WI38 (cell line): Measurements from ENCODE around the gene TAS1R3.

Source experiments
- H3K4me3 ChIP-seq: 2 replicates; pipeline ENCODE4 v1.5.1; 2011; ENCODE audit warnings: low read depth, mild to moderate bottlenecking, control low read depth, low read length
- TF ChIP-seq, protein P1 (sequence below): IDR thresholded peaks from 2 replicates; pipeline ENCODE4 v1.5.1; 2012; ENCODE audit warnings: low read depth, mild to moderate bottlenecking, control low read depth, low read length

The TAS1R3 gene

DNA sequence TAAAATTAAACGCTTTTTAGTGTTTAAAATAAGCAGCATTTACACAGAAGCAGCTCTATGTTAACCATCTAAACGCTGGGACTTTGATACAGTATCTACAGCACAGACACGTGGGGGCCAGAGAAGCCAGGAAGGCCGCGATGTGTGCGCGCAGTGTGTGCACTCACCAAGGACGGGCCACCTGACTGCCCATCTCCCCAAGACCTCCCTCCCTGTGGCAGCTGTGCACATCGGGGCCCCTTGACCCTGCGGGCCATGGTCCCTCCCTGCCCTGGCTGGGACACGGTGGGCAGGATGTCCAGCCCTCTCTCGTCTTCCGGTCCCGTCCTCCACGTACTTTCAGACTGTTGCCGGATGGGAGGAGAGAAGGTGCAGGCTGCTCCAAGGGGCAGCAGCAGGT is 4.2 kb downstream of the TAS1R3 start:
- H3K4me3 ChIP-seq, result no peak overlapping the region
- TF ChIP-seq, protein P1, sequence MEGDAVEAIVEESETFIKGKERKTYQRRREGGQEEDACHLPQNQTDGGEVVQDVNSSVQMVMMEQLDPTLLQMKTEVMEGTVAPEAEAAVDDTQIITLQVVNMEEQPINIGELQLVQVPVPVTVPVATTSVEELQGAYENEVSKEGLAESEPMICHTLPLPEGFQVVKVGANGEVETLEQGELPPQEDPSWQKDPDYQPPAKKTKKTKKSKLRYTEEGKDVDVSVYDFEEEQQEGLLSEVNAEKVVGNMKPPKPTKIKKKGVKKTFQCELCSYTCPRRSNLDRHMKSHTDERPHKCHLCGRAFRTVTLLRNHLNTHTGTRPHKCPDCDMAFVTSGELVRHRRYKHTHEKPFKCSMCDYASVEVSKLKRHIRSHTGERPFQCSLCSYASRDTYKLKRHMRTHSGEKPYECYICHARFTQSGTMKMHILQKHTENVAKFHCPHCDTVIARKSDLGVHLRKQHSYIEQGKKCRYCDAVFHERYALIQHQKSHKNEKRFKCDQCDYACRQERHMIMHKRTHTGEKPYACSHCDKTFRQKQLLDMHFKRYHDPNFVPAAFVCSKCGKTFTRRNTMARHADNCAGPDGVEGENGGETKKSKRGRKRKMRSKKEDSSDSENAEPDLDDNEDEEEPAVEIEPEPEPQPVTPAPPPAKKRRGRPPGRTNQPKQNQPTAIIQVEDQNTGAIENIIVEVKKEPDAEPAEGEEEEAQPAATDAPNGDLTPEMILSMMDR, result no peak

DNA sequence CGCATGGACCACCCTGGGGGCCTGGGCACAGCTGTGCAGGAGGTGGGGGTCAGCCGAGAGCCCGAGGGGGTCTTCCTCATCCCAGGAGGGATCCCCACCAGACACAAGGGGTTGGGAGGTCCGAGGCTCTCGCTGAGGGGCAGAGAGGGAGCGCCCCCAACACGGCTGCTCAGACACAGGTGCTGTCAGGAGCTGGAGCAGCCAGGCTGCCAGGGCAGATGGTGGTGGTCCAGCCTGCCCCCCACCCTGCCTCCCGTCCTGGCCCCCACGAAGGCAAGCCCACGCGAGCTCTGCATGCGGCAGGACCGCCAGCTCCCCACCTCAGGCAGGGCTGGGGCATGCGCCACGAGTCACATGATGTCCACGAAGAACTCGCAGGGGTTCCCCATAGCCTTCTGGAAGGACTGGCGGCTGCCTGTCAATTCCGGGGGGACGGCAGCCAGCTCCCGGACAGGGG is 4.7 kb downstream of the TAS1R3 start:
- TF ChIP-seq, protein P1, result no peak
- no peak overlapping the region for H3K4me3 ChIP-seq

DNA sequence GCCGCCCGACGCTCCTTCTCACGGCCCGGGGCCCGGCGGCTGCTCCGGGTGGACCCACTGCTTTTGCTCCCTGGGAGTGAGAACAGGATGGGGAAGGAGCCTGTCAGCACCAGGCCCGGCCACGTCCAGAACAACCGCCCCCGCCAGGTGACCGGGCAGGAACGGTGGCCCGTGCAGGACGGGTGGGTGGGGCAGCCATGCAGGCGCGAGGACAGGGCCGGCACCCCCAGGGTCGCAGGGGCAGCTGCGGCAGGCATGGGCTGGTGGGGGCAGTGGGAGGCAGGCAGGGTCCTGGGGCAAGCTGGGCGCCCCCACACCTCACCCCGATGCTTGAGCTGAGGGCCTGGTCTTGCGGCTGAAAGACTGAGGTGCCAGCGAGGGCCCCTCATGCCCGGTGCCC is 5.4 kb downstream of the TAS1R3 start:
- H3K4me3 ChIP-seq, result no peak overlapping the region
- TF ChIP-seq, protein P1, result no peak

DNA sequence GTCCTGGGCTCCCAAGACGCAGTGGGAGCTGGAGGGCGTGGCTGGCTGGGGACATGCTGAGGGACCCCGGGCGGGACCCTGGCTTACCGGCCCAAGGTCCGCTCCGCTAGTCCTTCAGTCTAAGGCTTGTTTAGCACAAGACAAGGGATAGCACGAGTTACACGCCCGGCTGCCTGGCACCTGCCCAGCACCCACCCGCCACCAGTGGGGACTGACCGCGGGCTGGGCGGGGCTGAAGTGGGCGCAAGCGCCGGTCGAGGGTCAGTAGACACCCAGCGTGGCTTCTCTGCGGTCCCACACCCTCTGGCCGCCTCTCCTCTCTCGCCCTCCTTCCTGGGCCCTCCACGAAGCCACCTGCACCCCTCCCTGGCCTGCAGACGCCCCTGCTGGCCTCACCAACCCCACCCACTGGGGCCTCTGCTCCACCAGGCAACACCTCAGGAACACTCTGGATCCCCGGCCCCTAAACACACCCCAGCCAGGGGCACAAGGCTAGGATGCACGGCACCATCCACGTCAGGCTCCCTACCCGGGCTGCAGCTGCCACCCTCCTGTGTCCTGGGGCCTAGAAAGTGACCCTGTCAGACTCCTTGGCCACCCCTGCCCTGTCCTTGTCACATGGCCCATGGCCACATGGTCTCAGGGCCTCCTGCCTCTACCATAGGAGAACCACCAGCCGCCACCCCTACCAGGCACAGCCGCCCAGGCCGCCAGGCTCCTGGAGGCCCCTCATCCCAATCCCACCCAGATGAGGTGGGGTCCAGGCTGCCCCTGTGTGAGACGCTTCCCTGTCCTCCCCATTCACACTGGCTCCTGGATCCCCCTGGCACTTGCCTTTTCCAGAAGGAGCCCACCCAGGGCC is 6.1 kb downstream of the TAS1R3 start:
- H3K4me3 ChIP-seq, result no peak overlapping the region
- TF ChIP-seq, protein P1, result no peak

DNA sequence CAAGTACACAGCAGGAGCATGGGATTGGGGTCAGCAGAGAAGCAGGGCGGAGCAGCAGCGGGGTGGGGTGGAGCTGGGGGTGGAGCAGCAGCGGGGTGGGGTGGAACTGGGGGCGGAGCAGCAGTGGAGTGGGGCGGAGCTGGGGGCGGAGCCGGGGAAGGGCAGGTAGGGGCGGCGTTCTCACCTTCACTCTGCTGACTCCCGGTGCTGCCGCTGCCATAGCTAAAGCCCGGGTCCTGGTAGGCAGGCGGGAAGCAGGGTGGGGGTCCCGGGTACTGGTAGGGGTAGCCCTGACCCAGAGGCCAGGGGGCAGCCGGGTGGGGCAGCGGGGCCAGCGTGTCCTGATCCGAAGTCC is 6.7 kb downstream of the TAS1R3 start:
- no peak overlapping the region for H3K4me3 ChIP-seq
- TF ChIP-seq, protein P1, result no peak

DNA sequence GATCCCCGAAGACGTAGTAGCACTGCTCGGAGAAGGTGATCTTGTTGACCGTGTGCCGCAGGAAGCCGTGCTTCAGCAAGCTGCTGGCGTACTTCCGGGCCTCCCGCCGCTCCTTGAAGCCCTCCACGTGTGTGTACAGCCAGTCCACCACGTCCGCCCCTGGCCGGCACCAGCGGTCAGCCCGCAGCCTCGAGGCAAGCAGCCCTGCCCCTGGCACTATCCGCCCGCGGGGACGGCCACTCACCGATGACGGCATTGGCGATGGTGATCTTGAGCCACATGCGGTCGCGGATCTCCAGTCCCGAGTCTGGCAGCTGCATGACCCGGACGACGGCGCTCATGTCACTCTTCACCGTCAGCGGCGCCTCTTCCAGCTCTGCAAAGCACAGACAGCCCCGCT is 7.2 kb downstream of the TAS1R3 start:
- TF ChIP-seq, protein P1, result no peak
- no peak overlapping the region for H3K4me3 ChIP-seq

DNA sequence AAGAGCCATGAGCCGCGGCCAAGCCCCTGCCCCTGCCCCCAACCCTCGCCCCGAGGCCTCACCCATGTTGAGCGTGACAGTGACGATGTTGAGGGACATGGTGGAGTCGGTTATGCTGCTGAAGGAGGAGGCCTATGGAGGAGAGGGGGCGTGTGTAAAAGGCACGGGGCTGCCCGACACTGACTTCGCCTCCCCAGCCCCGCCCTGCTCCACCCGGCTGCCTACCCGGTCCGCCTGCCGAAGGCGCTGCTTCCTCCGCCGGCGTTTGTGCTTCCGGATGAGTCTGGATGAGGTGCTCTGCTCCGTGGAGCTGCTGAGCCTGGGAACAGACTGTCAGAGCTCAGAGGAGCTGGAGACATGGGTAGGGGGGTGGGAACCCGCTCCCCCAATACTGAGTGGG is 9.1 kb downstream of the TAS1R3 start:
- no peak overlapping the region for H3K4me3 ChIP-seq
- TF ChIP-seq, protein P1, result no peak
